GM19455 (cell line): ENCODE measurements around the gene EDARADD.
A peak's percentile ranks its signal among the peaks of the same experiment; 100 is the strongest.
"Not testable (repeated sequence)": the region's sequence is repeated elsewhere in the genome, so short reads cannot be mapped to it uniquely, and the experiment has no call there.

Experiments
- ATAC-seq: cut with Tn5 transposase; IDR thresholded peaks from one replicate; pipeline ENCODE4 v1.9.1; 2021; ENCODE audit not compliant: unreplicated experiment

EDARADD gene

GRCh38 chr1:236426215-236426614, 32.1 kb downstream of the EDARADD start:
- ATAC-seq = no peak

- no peak for ATAC-seq
Measured at GRCh38 chr1:236429715-236430274, 35.7 kb downstream of the EDARADD start.

DNA sequence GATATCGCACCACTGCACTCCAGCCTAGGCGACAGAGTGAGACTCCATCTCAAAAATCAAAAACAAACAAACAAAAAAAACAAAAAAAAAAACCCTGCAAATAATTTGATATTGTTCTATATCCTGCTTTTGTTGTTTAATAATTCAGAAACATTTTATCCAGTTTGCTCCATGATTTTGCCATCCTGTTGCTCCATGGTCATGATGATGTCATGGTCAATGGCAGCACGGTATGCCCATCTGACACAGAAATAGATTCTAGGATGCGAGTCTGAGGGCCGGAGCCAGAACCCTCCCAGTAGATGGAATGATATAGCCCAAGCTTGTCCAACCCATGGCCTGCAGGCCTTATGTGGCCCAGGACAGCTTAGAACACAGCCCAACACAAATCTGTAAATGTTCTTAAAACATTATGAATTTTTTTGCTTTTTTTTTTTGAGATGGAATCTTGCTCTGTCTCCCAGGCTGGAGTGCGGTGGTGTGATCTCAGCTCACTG, 39.8 kb downstream of the EDARADD start:
- no peak for ATAC-seq

GRCh38 chr1:236438614-236439013, 44.5 kb downstream of the EDARADD start:
- ATAC-seq = no peak

DNA sequence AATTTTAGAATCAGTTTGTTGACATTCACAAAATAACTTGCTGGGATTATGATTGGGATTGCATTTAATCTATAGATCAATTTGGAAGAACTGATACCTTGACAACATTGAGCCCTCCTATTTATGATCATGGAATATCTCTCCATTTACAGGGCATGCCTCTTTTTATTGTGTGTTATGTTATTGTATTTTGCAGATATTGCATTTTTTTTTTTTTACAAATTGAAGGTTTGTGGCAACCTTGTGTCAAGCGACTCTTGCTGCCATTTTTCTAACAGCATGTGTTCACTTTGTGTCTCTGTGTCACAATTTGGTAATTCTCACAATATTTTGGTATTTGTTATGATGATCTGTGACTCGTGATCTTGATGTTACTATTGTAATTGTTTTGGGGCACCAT, 46.3 kb downstream of the EDARADD start:
- ATAC-seq = no peak

- no peak for ATAC-seq
Measured at GRCh38 chr1:236450779-236451178, 56.7 kb downstream of the EDARADD start.

DNA sequence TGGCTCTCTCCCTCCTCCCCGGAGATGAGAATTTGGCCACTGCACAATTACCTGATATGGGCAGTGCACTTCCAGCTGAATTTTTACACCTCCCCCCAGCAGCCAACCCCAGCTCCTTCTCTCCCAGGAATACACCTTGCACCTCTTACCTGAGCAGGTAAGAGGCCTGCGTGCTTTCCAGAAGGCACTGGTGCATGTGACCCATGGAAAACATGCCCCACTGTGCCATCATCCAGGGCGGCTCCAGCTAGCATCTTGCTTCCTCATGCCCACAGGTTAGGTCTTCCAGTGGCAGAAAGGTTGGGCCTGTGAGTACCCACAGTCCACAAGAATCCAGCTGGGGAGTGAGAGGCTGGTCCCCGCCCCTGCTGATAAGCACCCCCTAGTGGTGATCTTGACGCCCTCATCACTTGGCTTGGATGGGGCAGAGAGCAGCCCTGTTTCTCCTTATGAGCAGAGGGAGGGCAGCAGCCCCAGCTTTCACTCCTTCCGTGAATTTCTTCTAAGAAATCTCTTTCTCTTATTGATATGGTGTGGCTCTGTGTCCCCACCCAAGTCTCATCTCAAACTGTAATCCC, 57.8 kb downstream of the EDARADD start:
- ATAC-seq = no peak

- no peak for ATAC-seq
Measured at GRCh38 chr1:236455243-236455642, 61.2 kb downstream of the EDARADD start.

DNA sequence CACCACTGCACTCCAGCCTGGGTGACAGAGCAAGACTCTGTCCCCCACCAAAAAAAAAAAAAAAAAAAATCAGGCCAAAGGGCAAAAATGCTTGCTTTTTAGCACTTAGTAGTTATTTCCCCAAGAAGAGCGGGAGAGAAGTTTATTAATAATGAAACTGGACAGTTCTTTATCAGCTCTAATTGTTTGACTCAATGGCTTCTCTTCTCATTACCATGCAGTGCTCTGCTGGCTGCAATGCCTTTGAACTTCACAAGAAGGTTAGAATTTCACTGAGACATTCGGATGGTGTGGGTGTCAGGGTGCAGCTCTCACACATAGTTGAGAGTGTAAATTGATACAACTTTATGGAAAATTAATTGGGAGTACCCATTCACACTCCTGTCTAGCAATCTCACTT, 63.7 kb downstream of the EDARADD start:
- peak; percentile 55 for ATAC-seq

- ATAC-seq = no peak
Measured at GRCh38 chr1:236458996-236459395, 64.9 kb downstream of the EDARADD start.

- ATAC-seq = no peak
Measured at GRCh38 chr1:236460103-236460502, 66.0 kb downstream of the EDARADD start.

- ATAC-seq = not testable (repeated sequence)
Measured at GRCh38 chr1:236464197-236464596, 70.1 kb downstream of the EDARADD start.

DNA sequence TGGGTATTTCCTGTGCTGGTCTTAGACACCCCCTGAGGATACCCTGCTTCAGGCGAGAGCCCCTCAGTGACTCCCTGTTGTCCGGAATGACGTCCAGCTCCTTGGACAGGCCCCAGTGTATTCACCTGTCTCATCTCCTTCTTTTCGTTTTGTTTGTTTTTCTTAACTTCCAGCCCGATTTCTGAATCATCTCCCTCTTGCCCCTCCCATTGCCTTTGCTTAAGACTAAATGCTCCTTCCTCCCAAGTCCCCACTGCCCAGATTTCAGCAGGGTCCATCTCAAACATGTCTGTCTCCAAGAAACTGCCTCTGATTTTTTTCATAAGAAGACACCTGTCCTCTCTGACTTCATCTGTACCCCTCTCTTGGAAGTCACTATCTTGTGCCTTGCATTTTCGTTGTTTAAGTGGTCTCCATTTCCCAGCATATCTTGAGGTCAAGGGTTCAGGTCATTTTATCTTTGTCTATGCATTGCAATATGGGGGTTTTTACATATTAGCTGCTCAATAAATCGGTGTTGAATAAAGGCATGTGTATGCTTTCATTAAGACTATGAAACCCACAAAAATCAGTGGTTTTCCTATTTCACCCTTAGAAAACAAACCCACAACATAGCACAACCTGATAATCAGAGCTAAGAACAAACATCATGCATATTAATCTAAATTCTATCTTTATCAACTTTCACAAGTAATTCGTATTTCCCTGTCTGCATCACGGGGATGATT, 71.3 kb downstream of the EDARADD start:
- peak; percentile 43 for ATAC-seq

DNA sequence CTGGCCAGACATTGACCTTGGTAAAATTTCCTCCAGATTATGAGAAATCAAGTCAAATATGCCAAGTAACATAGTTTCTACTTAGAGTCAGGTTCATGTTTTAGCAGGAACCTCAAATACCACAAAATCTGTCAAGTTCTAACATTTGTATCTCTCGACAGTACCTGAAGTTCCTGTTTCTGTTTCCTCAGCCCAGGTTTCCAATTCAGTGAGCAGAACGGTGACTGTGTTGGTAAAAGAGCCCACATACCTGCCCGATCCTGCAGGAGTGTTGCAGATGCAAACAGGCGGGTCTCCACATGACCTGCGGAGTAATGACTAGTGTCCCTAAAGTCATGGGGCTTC, 71.8 kb downstream of the EDARADD start:
- ATAC-seq = peak; percentile 89

GRCh38 chr1:236467327-236467641, 73.2 kb downstream of the EDARADD start:
- ATAC-seq = no peak

DNA sequence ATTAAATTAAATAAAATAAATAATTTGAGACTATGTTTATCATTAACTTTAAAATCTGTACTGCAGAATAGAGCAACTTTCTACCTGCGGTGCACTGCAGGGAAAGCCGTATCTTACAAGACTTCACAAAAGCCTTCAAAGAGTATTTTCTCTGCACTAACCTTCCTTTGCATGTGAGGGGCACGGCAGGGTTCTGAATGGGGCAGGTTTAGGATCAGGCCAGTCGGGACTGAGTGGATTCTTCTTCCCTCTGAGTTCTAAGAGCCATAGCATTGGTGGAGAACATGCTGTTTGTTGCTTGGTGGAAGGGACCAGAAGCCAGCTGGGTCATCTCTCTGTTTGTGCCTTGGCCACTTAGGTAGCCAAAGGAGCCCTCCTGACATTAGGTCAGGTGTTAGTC, 74.5 kb downstream of the EDARADD start:
- ATAC-seq = no peak

GRCh38 chr1:236469466-236469865, 75.4 kb downstream of the EDARADD start:
- no peak for ATAC-seq

GRCh38 chr1:236471096-236471495, 77.0 kb downstream of the EDARADD start:
- ATAC-seq = no peak

DNA sequence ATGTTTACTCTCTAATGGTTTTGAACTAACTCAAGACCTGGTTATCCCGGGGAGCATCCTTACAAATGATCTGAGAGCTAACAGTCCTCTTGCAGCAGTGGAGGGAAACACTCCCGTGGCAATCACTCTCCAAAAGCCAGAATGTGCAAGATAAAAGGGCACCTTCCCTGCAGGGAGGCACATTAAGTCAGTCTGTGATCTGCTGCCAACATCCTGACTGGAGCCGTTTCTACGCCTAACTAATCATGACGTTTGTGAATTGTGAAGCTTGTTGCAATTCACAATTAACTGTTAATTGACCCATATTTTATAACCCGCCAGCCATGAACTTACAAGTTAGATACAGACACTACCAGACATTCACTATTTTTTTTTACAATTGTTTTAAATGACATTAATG, 77.6 kb downstream of the EDARADD start:
- ATAC-seq = no peak

- ATAC-seq = no peak
Measured at GRCh38 chr1:236472850-236473788, 79.0 kb downstream of the EDARADD start.

DNA sequence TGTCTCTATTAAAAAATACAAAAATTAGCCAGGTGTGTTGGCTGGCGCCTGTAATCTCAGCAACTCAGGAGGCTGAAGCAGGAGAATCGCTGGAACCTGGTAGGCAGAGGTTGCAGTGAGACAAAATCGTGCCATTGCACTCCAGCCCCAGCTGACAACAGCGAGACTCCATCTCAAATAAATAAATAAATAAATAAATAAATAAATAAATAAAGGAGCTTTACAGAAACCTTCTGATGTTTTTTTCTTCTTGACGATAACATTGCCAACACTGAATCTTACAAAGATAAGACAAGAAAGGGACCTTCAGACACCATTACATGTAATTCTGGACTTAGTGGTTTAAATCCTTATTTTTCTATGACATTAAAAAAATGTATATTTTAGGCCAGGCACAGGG, 81.9 kb downstream of the EDARADD start:
- no peak for ATAC-seq
